ENCODE data around the gene ENOX1. TPM values are rescaled to one million over a fixed set of nuclear protein-coding genes. Genes with fewer than 3 reads are reported as not detected.

Gene ENOX1
- total RNA-seq, 2 donors from 2014 or later, result 0.22 to 1.4 TPM

- intact Hi-C loops (cut with DNase I), result no loop called here
- Histone ChIP-seq H3K9me3 (no peaks in the 10 kb centered on the region), H3K9ac (ENCODE audit: low read depth in 2 of 2, low read length in 2 of 2) (no peak overlapping the region), H3K36me3 (no peaks in the 10 kb centered on the region), H3K27me3 (no peaks in the 10 kb centered on the region), H3K4me3 (no peak overlapping the region), H3K4me1 (no peaks in the 10 kb centered on the region), H3K27ac (no peak overlapping the region)
- no peak for TF ChIP-seq CTCF (IDR thresholded peaks at IDR 0.05)
- no peak for DNase-seq
These were observed 522.3 kb downstream of the ENOX1 start for GRCh38 chr13:43264458-43264857.

- no peak for TF ChIP-seq CTCF (IDR thresholded peaks at IDR 0.05)
- Histone ChIP-seq H3K36me3 (no peaks in the 10 kb centered on the region), H3K9me3 (no peaks in the 10 kb centered on the region), H3K9ac (ENCODE audit: low read depth in 2 of 2, low read length in 2 of 2) (no peak overlapping the region), H3K4me3 (no peak overlapping the region), H3K27ac (no peak overlapping the region), H3K27me3 (no peaks in the 10 kb centered on the region), H3K4me1 (no peaks in the 10 kb centered on the region)
- DNase-seq, result no peak
- intact Hi-C loops (cut with DNase I), result no loop called here
These were observed 523.7 kb downstream of the ENOX1 start for GRCh38 chr13:43263047-43263446.

GRCh38 chr13:43260999-43261398 is 525.8 kb downstream of the ENOX1 start:
- Histone ChIP-seq H3K4me3 (no peak overlapping the region), H3K27ac (no peak overlapping the region), H3K9ac (ENCODE audit: low read depth in 2 of 2, low read length in 2 of 2) (no peak overlapping the region), H3K27me3 (no peaks in the 10 kb centered on the region), H3K9me3 (no peaks in the 10 kb centered on the region), H3K36me3 (no peaks in the 10 kb centered on the region), H3K4me1 (no peaks in the 10 kb centered on the region)
- DNase-seq, result no peak
- intact Hi-C loops (cut with DNase I), result no loop called here
- no peak for TF ChIP-seq CTCF (IDR thresholded peaks at IDR 0.05)

GRCh38 chr13:43258771-43259170 is 528.0 kb downstream of the ENOX1 start:
- Histone ChIP-seq H3K27ac (no peak overlapping the region), H3K9ac (ENCODE audit: low read depth in 2 of 2, low read length in 2 of 2) (no peak overlapping the region), H3K9me3 (no peaks in the 10 kb centered on the region), H3K27me3 (no peaks in the 10 kb centered on the region), H3K36me3 (no peaks in the 10 kb centered on the region), H3K4me3 (no peak overlapping the region), H3K4me1 (no peaks in the 10 kb centered on the region)
- TF ChIP-seq CTCF (IDR thresholded peaks at IDR 0.05), result no peak
- intact Hi-C loops (cut with DNase I), result no loop called here
- DNase-seq, result no peak

- DNase-seq, result no peak
- intact Hi-C loops (cut with DNase I), result no loop called here
- H3K4me1 ChIP-seq, result no peaks in the 10 kb centered on the region
- H3K9me3 ChIP-seq, result no peaks in the 10 kb centered on the region
- TF ChIP-seq CTCF (IDR thresholded peaks at IDR 0.05), result no peak
- no peak overlapping the region for H3K9ac ChIP-seq (ENCODE audit: low read depth in 2 of 2, low read length in 2 of 2)
- H3K27me3 ChIP-seq, result no peaks in the 10 kb centered on the region
- no peak overlapping the region for H3K4me3 ChIP-seq
- no peak overlapping the region for H3K27ac ChIP-seq
- H3K36me3 ChIP-seq, result no peaks in the 10 kb centered on the region
These were observed 529.0 kb downstream of the ENOX1 start for GRCh38 chr13:43257765-43258164.

- H3K4me3 ChIP-seq, result no peak overlapping the region
- no peaks in the 10 kb centered on the region for H3K9me3 ChIP-seq
- no peaks in the 10 kb centered on the region for H3K36me3 ChIP-seq
- H3K27ac ChIP-seq, result no peak overlapping the region
- H3K27me3 ChIP-seq, result no peaks in the 10 kb centered on the region
- no peak overlapping the region for H3K9ac ChIP-seq (ENCODE audit: low read depth in 2 of 2, low read length in 2 of 2)
- DNase-seq, result no peak
- H3K4me1 ChIP-seq, result no peaks in the 10 kb centered on the region
- TF ChIP-seq CTCF (IDR thresholded peaks at IDR 0.05), result no peak
- intact Hi-C loops (cut with DNase I), result no loop called here
These were observed 534.8 kb downstream of the ENOX1 start for GRCh38 chr13:43251961-43252360.

All from colonic mucosa (tissue), 4 donors.